HG02884 (cell line): ENCODE data around the gene GPC3.
"Not testable (repeated sequence)": the region's sequence is repeated elsewhere in the genome, so short reads cannot be mapped to it uniquely, and the experiment has no call there.

Experiments used
- ATAC-seq: cut with Tn5 transposase; IDR thresholded peaks from one replicate; pipeline ENCODE4 v1.9.1; 2021; ENCODE audit warnings: mild to moderate bottlenecking, moderate library complexity; ENCODE audit not compliant: unreplicated experiment

The GPC3 gene

DNA sequence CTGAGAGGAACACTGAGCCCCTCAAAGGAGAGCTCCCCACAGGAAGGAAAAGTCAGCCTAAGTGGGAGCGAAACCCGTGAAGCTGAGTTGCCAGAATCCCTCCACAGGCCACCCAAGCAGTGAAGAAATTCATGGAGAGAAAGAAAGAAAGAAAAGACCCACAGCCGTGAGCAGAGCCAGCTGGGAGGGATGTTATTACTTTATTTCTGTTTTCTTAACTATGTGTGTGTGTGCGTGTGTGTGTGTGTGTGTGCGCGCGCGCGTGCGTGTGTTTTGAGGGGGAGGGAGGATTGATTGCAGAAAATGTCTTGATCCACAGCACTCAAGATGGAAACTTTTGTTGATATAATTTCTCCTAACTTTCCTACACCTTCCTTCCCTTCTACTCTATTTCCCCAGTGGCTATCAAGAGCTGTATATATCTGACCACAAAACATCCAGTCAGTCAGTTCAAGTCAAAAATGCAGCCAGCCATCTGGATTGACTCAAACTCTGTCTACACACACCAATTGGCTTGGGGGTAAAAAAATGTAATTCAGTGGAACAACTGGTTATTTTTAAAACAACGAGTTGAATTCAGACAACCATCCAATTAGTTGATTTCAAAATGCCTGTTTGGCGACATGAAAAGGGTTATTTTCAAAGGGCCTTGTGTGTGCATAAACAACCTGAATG lies 13.8 kb upstream of the GPC3 start:
- ATAC-seq, result no peak

DNA sequence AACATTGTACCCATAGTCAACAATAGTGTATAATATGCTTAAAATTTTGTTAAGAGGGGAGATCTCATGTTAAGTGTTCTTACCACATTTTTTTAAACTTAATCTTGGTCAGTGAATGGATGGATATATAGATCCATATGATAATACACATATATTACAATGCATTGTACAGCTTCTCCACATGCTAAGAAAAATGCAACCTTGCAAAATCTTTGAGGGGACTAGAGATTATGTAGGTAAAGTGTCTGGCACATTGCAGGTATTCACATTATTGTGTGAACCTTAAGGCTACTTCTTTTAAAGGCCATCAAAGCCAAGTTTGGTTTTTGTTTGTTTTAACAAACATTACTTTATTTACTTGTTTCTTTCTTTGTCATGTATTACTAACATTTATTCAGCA lies 10.4 kb upstream of the GPC3 start:
- no peak for ATAC-seq

DNA sequence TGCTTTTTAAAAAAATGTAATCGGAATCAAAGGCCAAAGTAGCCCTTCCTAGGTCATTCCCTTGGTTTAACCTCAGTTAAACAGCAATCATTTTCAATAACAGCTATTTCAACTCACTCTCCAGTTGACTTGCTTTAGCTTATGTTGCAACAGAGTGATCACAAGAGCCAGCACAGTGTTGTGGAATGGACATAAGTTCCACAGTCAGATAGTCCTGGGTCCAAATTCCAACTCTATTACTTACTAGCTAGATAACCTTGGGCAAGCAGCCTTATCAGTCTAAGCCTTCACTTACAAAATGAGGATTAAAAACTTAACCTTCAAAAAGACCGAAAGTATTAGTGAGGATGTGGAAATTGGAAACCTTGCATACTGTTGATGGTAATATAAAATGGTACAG lies 9.2 kb upstream of the GPC3 start:
- no peak for ATAC-seq

DNA sequence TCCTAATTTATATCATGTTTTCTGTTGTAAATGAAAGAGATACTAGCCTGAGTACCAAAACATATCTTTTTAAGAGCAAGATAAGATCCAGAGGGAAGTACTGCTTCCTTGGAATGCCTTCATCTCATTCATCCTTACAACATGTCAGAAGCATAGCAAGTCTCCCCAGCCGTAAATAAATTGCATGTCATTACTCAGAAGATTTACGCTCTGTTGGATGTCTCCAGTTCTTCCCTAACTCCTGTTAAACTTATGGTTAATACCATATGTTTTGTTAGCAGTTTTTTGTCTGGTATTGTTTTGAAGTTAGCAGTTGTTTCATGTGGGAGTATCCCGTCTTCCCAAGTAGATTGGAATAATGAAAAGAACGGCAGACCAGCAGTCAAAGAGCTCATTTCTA lies 7.5 kb upstream of the GPC3 start:
- ATAC-seq, result no peak

DNA sequence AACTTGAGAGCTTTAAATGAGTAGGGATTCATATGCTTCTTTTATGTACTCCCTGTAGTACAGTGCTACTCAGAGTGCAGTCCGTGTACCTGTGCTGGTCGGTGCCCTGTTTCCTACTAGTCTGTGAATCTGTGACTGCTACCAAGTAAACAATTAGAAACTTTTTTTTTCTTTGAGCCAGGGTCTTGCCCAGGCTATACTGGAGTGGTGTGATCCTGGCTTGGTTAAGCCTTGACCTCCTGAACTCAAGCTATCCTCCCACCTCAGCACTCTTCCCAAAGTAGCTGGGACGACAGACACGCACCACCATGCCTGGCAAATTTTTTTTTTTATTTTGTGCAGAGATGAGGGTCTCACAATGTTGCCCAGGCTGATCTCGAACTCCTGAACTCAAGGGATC lies 6.4 kb upstream of the GPC3 start:
- ATAC-seq, result no peak

DNA sequence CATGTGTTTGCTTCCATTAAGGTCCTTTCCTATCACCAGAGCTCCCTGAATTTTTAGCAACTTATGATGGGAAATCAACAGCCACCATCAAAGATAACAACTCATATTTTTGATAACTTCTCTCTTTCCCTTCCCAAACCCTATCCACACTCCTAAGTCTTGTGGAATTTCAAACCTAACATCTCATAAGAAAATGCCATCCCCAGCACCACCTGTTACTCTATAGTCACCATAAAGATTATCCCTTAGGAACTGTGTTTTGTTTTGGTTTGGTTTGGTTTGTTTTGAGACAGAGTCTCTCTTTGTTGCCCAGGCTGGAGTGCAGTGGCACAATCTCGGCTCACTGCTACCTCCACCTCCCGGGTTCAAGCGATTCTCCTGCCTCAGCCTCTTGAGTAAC lies 5.7 kb upstream of the GPC3 start:
- not testable (repeated sequence) for ATAC-seq

DNA sequence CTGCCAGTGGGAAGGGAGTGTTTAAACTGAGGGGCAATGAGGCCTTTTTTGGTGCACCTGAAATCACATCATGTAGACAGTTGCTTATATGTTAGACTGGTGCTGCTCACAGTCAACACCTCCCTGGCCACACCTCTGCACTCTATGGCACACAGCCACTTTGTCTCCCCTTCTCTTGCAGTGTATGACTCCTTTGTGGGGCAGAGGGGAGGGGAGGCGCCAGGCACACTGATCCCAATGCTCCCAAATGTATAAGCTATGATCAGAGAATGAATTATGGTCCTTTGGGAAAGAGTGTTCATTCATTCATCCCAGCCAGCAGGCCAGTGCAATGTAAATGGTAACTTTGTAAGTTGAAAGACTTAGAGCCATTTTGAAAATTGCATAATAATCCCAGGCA lies 4.6 kb upstream of the GPC3 start:
- ATAC-seq, result no peak

DNA sequence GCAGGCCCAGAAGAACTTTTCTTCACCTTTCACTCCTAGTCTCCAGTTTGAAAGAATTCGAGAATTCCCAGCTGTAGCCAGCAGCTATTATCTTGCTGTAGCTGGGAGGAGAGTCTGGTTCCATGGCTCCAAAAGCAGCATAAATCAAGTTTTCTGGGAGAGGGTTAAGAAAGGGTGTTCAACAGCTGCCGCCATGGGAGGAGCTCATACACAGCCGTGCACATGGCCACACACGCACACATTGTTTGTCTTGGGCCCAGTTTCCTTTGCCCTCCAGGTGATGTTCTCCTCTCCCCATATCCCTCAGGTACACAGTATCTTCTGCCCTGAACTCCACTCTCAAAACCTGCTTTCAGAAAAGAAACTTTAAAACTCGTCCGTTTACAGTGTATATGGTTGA lies 4.1 kb upstream of the GPC3 start:
- ATAC-seq, result no peak

DNA sequence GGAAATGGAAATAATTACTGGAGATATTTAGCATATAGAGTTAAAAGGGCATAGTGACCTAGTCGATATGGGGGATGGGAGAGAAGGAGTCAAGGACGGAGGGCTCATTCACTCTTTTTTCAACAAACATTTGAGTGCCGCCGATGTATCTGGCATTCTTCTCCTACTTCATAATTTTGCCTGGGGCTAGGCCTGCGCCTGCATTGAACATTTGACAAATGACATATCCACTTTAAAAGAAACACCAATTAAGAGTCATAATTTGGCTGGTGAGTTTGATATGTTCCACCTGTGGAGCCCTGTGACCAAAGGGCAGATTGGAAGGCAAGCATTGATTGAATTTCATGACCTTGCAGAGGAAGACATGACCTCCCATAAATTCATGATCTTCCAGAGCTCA lies 2.6 kb upstream of the GPC3 start:
- ATAC-seq, result no peak

DNA sequence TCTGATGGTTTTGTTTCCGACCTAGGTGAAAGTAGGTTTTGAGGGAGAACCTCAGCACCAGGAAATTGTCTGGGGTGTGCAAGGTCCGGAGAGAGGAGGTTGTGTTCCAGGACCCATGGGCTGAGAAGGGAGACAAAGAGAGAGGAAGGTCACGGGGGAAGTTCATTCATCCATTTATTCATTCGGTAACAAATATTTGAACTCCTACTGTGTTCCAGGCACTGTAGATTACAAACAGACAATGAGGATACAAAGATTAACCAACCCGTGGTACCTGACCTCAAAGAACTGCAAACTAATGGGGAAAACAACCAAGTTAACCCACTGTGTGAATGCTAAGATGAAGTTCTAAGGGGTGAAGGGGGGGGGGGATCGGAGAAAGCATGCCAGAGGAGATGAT lies 1.8 kb upstream of the GPC3 start:
- no peak for ATAC-seq

DNA sequence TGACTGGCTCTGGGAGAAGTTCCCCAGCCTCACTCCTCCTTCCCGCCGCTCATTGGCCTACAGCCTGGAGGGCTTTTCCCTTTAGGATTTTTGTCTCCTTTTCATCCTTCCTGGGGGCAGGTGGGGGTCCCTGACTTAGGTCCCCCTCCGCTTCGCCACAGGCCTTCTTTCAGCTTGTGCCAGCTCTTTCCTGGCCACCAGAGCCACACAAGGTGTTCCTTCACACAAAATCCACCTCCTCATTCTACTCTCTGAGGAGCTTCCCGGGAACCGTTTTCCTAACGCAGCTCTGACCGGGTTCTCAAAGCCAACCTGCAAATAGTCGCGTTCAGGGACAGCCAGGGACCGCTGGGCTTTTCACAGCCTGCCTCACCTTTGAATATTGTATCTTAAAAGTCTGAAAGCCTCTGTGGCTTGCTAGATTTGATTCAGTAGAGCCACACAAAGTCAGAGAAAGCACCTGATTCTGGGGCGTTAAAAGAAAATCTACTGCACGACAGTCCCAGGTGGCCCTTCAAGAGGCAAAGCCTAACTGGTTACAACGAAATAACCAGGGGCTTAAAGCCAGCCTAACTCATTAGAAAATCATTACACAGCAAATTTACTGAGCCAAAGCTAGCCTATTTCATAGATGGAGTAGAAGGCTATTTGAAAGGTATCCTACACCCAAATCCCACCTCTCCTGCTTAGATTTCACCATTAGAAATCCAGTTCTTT lies 731 bp upstream of the GPC3 start:
- ATAC-seq, result no peak

DNA sequence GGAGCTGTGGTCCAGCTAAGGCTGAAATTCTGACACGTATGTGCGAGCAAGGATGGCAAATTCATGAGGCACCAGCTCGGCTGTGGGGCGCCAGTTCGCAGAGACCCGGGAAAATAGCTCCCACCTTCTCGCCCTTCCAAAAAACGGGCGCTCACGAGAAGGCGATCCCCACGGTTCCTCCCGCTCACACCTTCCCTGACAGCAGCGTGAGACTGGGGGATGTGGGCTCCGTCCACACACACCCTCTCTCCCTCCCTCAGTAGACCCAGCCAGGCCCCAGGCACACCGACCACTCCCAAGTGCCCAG lies 584 bp downstream of the GPC3 start:
- no peak for ATAC-seq

DNA sequence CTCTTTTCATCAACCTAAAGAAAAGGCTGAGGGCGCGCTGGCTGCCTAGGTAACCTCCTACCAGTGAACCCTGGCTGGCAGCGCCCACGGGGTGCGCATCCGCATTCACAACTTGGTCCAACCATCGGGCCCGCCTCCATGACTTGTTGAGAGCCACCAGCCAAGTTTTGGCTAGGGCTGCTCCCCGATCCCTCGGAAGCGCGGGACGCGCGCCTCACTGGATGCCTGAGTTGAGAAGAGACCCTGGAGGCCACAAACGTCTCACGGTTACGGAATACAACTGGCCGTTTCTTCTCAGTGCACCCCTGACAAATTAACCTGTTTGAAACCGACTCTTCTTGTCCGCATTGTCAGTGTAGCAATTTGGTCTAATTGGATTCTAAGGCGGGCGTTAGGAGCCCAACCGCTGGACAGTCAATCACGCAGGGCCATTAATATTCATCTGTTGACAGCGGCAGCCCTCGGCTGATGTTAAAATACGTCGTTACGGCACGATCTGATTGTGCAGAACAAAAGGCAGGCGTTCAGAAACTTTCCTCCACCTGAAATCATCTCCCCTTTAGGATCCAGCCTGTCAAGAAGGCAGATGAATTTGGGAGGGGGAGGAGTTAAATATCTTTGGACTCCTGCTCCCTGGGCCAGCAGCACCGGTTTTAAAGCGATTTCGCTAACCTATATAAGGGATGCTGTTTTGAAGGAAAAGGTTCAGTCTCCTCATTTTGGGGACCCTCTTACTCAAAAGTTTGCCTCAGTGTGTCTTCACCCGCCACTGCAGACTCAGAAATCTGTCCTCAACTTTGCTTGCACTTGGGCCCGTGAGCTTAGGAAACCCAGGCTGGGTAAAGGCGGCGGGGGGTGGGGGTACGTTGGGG lies 1.2 kb downstream of the GPC3 start:
- ATAC-seq, result no peak

DNA sequence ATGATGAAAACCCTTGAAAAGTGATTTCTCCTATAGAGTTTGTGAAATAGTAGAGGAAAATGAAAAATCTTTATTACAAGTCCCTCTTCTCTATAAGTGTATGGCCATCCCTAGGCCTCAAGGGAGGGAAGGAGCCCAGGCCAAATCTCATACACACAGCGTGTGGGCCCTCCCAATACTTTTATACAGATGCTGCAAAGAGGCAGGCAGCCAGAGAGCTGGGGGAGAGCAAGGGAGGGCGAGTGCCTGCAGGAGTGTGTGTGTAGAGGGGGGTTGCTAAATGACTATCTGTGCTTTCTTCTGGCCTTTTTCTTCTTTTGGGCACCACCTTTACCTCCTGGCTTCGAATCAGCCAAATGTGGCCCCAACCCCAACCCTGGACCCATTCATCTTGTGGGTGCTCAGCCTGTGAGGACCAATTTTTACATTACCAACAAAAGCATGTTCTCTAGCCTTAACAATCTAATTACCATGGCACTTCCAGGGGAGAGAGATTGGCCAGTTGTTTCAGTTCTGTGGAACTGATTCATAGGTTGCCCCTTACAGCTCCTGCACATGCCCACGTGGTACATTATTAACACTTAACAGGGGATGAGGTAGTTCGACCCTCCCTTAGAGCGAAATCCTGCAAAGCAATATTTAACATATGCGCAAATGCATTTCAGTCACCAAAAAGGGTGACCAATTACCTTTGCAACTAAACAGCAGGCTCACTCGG lies 2.0 kb downstream of the GPC3 start:
- no peak for ATAC-seq

DNA sequence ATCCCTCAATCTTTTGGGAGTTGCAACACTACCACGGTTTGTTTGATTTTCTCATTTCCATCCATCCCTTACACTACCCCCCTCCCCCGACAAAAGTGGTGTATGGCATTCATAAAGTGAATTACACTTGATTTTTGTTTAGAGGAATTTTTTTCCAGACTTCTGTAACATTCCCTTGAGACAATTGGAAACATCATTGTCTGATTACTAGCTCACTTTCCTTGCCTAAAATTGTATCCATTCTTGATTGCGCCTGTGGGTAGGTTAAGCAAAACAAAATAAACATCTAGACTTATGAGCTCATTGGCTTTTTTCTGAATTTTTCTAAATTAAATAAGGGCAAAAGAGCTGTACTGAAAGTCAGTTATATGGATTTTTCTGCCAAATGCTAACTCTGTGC lies 3.5 kb downstream of the GPC3 start:
- no peak for ATAC-seq

DNA sequence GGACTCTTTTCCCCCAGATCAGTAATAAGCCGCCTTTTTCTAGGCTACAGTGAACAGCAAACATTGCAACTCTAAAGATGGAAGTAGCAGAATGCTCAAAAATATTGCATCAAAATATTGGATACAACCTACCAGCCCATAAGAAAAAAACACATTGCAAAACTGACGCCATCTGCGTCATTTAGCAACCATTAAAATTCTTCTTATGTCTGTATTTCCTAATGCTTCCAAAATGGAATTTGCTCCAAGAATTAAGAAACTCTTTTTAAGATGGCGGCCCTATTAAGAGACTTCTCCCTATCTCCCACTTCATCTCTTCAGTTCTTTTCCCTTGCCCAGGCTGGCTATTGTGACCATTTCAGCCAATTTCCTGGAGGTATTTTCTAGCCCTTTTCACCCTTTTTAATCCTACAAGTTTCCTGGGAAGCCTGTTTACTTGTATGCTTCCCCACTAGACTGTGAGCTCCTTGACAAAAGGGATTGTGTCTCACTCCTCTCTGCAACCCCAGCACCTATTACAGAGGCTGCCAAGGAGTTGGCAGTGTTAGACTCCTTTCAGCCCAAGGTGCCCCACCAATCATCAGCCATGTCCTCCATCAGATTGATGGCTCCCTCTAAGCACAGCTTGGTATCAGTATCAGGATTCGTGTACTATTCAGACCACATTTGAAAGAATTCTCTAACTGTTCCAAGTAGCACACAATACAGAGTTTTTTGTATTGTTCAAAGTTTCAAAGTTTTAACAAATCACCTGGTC lies 4.4 kb downstream of the GPC3 start:
- no peak for ATAC-seq

DNA sequence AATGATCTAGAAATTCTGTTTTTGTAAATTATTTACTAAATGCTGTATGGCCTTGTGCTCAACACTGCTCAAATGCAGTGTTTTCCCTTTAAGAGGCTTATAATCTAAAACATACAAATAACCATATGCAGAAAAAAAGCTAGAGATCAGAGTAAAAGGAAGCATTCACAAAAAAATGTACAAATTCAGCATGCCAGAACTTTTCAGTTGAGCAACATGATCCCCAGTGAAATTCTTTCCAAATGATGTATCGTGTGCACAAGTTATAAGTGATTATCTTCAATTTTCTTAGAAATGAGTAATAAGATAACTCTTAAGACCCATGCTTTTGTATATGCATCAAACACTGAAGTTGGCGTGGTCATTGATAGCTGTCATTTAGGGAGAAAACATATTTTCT lies 5.0 kb downstream of the GPC3 start:
- ATAC-seq, result no peak

DNA sequence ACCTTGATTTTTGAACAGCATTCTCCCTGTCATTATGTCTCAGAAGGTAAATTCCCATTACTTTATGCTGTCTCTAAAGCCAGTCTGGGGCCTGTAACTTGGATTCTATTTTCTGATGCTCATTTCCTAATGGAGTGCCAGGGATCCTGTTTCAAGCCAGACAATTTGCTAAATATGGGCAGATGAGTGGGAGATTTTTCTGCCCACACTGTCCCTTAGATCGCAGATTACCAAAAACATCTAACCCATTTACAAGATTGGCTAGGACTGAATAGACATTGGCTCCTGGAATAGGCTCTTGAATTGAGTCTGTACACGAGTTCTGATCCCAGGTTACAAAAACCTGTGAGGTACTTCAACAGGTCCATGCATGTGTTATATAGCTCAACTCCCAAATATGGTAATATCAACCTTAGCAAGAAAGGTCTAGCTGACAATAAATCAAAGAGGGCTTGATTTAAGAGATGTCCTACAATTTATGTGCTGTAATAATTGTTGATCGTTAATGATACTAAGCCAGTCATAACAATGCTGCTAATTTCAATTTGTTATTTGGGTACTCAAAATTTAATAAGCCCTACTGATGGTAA lies 5.7 kb downstream of the GPC3 start:
- no peak for ATAC-seq

DNA sequence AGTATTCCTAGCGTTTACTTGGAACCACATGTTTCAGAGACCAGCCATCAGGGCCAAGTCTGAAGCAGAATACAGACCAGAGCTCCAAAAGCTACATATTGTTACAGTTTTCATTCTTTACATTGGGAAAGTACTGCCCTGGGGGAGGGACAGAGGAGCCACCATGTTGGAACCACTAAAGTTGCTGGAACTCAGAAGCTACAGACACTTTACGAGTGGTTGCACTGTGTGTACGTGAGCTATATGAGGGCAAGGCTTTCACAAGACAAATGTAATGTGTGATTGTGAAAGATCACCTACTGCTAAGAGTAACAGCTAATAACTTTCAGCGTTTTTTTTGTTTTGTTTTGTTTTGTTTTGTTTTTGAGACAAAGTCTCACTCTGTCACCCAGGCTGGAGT lies 11.7 kb downstream of the GPC3 start:
- ATAC-seq, result no peak

DNA sequence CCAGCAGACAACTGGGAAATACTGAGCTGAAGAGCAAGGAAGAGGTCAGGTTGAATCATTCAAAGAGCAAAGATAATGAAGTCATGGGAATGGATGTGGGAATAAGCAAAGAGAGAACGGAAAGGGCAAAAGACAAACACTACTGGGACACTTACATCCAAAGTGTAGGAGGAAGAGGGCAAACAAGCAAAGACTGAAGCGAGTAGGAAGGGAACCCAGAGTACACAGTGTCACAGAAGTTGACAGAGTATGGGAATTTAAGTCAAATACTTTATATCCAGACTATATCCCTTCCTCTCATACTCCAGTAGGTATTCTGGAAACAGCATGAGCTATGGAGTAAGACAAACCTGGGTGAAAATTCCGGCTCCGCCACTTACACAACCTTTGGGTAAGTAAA lies 12.5 kb downstream of the GPC3 start:
- no peak for ATAC-seq
